GM18907 (cell line): ENCODE results near the gene SORCS2.
"Not testable (repeated sequence)": the region's sequence is repeated elsewhere in the genome, so short reads cannot be mapped to it uniquely, and the experiment has no call there.

Experiments used
- ATAC-seq: cut with Tn5 transposase; IDR thresholded peaks from one replicate; pipeline ENCODE4 v1.9.1; 2021; ENCODE audit warnings: mild to moderate bottlenecking, moderate library complexity; ENCODE audit not compliant: unreplicated experiment

The SORCS2 gene

GRCh38 chr4:7559741-7560395, 367.5 kb downstream of the SORCS2 start:
- ATAC-seq, result no peak

- ATAC-seq, result no peak
Measured at GRCh38 chr4:7561557-7561956, 369.2 kb downstream of the SORCS2 start.

GRCh38 chr4:7564242-7564641, 371.9 kb downstream of the SORCS2 start:
- no peak for ATAC-seq

GRCh38 chr4:7565483-7565882, 373.1 kb downstream of the SORCS2 start:
- no peak for ATAC-seq

DNA sequence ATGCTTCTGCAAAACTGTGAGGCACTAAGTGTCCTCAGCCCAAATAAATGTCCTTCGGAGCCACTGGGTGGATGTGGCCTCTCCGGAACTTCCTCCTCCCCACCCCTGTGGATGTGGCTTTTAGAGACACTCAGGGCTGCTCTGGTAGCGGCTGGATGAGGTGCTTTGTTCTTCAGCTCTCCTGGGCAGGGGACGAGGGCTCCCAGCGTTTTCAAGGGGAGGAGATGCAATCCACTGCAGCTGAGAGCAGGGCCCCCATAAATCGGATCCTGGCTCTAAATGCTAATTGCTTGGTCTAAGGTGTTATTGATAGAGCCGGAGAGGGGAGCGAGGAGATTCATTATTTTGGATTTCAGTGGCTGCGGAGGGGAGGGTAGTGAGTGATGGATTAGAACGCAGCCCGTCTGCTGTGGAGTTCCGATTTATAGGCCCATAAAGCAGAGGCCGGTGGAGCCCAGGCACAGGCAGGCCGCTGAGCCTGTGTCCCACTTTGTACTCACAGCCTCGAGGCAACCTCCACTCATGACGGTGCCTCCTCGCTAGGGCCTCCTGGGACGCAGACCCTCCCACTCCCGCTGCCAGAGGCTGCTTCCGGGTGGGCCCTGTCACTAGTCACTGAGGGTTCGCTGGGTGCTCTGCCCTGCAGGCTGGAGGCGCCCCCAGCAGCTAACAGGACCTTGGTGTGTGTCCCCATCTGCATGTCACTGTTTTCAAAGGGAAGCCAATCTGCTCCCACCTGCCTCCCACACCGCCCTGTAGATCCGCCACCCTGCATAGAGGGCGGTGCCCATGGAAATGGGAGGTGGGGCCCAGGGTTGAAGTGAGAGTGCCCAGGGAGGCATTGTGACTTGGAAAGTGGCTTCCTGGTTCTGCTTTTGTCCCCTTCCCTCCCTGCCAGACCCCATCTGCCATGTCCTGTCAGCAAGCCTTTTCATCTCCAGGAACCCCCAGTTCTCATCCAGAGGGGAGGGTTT, 377.8 kb downstream of the SORCS2 start:
- no peak for ATAC-seq

GRCh38 chr4:7571001-7571400, 378.7 kb downstream of the SORCS2 start:
- ATAC-seq, result no peak

DNA sequence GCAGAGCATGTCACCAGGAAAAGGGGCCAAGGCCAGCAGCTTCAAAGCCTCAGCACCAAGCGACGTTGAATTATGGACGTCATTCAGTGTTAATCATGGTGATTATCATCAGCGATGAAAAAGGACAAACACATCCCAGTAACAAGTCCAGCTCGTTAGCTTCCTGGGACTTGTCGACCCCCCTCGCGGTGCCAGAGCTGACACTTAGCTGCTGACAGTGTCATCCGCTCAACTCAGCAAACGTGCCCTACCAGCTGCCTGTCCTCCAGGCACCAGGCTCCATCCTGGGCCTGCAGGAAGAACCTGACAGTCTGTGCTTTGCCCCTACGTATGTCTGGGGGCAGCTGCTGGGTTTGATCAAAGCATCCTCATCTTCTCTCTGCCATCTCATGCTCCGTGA, 379.4 kb downstream of the SORCS2 start:
- no peak for ATAC-seq

- ATAC-seq, result no peak
Measured at GRCh38 chr4:7572894-7573293, 380.6 kb downstream of the SORCS2 start.

- no peak for ATAC-seq
Measured at GRCh38 chr4:7573576-7574091, 381.3 kb downstream of the SORCS2 start.

GRCh38 chr4:7574287-7575014, 382.1 kb downstream of the SORCS2 start:
- ATAC-seq, result no peak

DNA sequence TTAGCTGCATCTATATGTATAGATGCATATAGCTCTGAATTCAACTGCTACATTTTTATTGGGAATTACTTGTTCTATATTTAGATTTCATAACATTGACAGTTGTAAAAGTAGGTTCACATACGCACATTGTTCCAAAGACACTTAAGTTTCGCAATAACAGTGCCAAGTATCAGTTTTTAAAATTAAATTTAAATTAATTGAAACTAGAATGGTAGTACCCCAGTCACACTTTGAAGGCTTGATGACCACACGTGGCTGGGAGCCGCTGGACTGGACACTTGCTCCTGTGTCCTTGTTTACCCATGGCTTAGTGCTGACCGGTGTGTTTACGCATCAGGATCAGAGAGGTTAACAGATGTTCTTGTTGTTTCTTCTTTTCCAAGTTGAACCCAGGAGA, 383.1 kb downstream of the SORCS2 start:
- ATAC-seq, result no peak

DNA sequence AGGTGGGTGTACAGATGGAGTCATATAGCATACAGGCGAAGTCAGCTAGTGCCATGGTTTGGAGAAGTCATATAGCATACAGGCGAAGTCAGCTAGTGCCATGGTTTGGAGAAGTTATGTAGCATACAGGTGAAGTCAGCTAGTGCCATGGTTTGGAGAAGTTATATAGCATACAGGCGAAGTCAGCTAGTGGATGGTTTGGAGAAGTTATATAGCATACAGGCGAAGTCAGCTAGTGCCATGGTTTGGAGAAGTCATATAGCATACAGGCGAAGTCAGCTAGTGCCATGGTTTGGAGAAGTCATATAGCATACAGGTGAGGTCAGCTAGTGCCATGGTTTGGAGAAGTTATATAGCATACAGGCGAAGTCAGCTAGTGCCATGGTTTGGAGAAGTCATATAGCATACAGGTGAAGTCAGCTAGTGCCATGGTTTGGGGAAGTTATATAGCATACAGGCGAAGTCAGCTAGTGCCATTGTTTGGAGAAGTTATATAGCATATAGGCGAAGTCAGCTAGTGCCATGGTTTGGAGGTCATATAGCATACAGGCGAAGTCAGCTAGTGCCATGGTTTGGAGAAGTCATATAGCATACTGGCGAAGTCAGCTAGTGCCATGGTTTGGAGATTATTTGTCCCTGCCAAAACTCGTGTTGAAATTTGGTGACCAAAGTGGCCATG, 385.2 kb downstream of the SORCS2 start:
- not testable (repeated sequence) for ATAC-seq

GRCh38 chr4:7581477-7581876, 389.1 kb downstream of the SORCS2 start:
- ATAC-seq, result no peak

DNA sequence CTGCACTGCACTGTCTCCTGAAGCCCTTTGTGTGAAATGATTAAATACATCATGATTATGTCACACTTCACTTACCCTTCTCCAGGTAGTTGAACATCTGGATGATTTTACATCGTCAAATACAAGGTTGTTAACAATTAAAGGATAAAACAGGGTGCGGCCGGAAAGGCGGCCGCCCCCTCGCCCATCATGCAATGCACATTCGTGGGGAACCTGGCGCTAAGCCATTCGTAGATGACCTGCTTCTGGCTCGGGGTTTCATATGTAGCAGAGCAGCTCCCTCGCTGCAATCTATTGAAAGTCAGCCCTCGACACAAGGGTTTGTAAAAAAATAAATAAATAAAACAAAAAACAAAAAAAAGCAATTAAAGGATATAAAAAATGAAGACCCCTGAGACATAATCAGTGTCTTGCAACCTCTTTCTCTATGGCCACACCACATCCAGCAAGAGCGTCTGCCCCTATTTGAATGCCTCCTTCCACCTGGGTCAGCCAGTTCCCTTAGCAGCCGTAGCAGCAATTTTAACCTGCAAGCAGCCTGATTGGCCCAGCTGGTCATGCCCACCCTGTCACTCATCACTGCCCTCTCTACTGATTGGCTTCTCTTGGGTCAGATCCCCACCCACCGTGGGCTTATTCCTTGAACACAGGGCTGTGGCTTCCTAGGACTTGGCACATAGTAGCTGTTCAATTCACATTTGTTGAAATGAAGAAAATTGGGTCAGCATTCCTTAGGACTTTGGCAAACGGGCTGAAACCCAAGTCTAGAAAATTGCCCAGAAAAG, 390.2 kb downstream of the SORCS2 start:
- no peak for ATAC-seq

DNA sequence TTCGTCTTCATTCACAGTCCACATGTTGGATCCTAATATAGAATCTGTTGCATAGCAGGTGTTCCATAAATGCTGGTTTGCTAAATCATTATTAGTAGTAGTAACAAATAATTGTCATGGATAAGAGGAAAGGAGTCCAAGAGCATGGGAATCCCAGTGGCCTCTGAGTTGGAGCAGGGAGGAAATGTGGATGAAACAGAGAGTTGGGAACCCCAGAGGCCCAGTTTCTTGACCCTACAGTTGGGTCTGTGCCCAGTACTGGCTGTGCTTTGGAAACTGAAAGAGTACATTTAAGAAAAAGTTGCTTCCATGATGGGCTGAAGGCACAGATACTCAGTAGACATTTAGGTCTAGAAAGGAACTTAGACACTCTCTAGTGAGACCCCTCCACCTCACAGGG, 391.8 kb downstream of the SORCS2 start:
- ATAC-seq, result no peak

DNA sequence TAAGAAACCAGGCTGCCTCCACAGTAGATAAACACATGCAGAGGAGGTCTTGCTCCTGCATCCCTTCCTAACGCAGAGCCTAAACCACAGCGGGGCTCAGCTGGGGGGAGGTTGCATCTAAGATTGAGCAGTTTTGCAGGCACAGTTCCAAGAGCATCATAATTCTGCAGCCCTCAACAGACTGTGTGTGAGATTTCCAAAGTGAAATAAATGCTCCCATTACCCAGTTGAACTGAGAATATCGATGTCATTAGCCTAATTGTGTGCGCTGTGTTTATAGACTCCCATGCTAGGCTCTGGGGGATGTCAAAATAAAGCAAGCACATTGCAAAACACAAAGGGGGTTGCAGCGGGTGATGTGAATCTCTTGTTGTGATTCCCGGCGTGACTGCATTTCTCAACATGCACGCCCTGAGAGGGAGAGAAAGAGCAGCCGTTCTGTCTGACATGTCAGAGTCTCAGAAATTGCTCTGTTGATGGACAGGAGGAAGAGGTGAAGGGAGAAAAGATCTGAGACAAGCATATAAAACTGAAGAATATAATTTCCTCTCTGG, 392.3 kb downstream of the SORCS2 start:
- no peak for ATAC-seq

GRCh38 chr4:7585768-7586167, 393.4 kb downstream of the SORCS2 start:
- no peak for ATAC-seq

DNA sequence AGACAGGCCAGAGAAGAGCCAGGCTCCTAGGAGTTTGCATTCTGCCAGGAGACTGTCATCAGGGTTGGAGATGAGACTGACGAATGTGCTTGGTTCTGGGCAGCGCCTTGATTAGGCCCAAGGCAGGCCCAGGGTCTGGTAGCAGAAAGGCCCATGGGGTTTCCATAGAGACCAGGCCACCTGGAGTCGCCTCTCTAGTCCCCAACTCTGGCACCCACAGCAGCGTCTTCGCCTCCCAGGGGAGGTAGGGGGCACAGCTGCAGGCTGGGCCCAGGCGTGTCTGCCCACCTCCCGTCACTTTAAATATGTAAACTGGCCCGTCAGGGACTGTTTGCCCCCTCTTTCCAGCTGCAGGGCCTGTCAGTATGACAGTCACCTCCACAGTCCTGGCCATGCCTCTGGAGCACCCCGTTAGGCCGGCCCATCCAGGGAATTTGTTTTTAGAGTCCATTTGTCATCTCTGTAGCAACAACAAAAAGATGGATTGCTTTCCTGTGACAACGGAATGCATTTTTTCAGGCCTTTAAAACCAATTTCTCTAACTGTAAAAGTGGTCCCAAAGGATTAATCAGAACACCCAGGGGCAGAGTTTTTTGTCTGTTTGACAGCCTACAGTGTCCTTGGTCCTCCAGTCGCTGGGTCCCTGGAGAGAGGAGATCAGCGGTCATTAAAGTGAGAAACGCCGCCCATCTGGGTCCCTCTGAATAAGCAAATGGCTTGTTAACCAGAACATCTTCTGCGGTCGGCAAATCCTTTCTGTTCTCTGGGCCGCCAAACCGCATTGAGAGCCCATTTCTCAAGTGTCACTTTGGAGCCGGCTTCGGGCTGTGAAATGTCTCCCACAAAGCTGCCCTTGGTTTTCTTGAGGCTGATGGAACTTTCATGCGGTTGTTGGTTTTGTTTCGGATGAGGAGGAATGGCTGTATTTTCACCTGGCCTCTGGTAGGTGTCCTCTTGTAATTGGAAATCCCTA, 395.4 kb downstream of the SORCS2 start:
- no peak for ATAC-seq
